Raji (cell line): ENCODE results near the gene SPTB.

Experiments used
- POLR2A ChIP-seq: IDR thresholded peaks from 2 replicates; pipeline ENCODE4 v1.6.1; 2011; ENCODE audit warnings: low read depth, low read length, control low read depth; ENCODE audit not compliant: insufficient read depth

The SPTB gene

GRCh38 chr14:64844969-64845536 is 34.7 kb downstream of the SPTB start:
- no peak for TF ChIP-seq POLR2A

GRCh38 chr14:64844272-64844671 is 35.4 kb downstream of the SPTB start:
- no peak for TF ChIP-seq POLR2A

DNA sequence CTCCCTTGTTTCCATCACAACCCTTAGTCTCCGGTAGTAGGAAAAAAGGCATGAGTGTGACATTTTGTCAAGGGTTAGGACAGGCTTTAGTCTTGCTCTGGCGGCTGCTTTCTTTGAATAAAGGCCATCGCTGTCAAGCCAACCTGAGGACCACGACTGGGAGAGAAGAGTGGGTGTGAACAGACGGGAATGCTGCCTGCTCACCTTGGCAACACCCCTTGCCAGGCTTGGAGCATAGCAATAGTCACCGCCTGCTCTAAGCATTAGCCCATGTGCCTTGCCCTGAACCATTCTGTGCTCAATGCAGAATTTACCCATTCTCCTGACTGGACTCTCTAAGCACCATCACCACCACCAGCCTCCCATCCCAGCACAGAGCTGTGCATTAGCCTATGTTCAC is 36.2 kb downstream of the SPTB start:
- TF ChIP-seq POLR2A = no peak

DNA sequence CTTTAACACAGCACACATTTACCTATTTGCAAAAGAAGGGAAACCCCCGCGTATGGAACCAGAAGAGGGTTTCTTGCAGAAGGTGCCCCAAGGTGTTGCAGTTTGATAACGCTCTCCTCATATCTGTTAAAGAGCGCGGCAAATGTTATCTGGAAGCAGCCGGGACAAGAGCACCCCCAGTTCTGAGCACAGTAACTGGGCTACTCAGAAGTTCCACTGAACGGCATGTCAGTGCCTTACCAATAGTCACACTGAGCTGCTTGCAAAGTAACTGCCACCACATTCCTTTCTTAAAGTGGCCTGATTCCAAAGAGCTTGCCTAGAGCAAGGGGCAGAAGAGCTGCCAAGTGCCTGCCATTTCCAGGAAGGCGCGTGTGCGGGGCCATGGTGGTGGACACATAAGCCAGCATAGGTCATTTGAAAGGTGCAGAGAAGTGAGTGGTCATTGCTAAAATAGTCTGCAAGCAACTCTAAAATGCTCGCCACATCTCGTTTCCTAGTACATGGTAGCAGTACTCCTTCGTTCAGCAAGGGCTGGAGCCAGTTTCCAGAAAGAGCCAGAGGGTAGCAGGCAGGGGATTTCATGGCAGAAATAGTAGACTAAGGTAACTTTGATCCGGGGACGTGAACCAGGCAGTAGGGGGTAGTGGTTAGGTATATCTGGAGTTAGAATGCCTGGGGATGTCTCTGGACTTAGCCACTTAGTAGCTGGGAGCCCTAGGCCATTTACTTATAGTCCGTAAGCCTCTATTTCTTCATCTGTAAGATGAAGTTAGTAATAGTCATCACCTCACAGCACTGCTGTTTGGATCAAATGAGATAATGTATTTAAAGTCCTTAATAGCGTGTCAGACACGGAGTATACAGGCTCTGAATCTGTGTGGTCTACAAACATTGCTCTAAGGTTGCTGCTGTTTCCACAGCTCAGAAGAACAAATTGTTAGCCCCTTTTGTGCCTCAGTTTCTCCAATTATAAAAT is 37.6 kb downstream of the SPTB start:
- TF ChIP-seq POLR2A = no peak

DNA sequence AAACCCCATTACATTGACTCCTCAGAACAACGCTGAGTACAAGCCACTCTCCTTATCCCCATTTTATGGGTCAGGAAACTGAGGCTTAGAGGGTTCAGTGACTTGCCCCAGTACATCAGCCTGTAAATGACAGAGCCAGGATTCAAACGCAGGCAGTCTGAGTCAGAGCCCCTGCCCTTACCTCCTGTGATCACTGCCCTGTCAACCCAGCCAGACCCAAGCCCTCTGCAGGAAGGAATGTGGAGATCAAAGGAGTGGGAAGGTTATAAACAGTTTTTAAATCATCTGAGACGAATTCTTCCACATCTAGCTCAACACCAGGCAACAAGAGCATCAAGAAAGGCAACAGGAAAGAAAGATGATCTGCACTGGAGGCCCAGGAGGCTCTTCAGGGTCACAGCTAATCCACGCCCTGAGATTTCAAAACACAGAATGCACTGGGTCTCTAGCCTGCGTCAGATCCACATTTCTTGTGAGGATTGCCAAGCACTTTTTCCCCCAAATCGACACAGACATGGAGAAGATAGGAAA is 38.5 kb downstream of the SPTB start:
- TF ChIP-seq POLR2A = no peak

DNA sequence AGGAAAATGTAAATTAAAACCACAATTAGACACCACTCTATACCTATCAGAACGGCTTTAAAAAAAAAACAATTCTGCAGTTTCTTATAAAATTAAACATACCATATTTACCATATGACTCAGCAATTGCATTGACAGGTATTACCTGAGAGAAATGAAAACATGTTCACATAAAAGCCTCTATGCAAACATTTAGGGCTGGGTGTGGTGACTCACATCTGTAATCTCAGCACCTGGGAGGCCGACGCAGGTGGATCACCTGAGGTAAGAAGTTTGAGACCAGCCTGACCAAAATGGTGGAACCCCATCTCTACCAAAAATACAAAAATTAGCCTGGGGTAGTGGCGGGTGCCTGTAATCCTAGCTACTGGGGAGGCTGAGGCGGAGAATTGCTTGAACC is 41.1 kb downstream of the SPTB start:
- TF ChIP-seq POLR2A = no peak

DNA sequence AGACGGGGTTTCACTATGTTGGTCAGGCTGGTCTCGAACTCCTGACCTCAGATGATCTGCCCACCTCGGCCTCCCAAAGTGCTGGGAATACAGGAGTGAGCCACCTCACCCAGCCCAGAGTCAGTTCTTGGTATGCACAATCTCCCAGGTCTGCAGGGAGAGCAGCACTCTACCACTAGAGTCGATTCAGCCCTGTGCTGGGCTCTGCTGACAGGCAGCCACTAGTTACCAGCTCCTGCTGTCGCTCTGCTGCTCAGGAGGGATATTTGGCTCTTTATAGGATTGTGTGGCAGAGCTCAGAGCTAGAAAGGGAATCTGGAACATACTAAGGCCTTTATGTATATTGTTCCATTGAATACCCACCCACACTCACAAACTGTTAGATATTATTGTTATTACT is 44.3 kb downstream of the SPTB start:
- TF ChIP-seq POLR2A = no peak

DNA sequence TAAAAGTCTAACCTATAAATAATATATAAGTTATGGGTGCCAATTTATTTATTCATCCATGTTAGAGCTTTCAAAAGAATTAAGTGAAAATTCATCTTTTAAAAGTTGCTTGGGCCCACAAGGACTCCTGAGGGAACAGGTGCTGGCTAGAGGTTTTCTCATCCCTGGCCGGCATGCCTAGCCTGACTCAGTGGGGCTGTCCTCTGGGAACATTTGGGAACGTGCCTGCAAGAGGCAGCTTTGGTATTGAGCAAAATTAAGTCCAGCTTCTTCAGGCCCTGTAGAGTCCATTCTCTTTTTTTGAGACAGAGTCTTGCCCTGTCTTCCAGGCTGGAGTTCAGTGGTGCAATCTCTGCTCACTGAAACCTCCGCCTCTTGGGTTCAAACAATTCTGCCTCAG is 44.7 kb downstream of the SPTB start:
- no peak for TF ChIP-seq POLR2A

GRCh38 chr14:64831419-64831818 is 48.3 kb downstream of the SPTB start:
- no peak for TF ChIP-seq POLR2A

- TF ChIP-seq POLR2A = no peak
Observed at GRCh38 chr14:64830961-64831360, 48.7 kb downstream of the SPTB start.

DNA sequence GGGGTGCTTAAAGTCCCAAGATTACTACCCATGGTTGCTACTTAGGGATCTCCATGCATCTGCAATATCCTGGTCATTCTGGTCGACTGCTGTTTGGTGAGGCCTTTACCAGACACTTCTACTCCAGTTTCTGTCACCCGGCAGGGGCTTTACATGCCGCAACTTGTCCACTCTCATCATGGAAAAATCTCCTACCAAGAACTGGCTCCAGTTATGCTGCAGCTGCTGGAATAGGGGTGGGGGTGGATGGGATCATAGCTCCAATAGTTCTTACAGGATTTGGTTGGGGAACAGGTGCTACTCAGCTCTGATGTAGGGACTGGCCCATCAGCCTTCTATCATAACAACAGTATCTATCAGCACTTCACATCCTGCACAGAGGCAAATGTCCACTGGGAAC is 51.6 kb downstream of the SPTB start:
- TF ChIP-seq POLR2A = no peak

- no peak for TF ChIP-seq POLR2A
Observed at GRCh38 chr14:64826845-64827244, 52.9 kb downstream of the SPTB start.

GRCh38 chr14:64826333-64826732 is 53.4 kb downstream of the SPTB start:
- TF ChIP-seq POLR2A = no peak

DNA sequence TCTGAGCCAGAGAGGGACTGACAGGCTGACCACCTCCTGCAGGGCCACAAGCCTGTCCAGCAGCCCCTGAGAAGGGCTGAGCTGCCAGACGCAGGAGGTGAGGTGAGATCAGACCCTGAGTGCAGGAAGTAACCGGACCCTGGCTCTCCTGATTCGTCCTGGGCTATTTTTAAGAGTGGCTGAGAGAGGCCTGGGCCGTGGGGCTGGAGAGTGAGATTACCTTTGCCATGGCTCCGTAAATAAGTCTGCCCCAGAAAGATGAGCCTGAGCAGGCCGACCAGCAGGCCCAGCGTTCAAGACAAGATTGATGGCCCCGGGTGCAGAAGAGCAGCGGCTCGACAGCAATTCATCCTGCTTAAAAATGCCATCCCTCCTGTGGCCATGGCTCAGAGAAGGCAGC is 54.2 kb downstream of the SPTB start:
- no peak for TF ChIP-seq POLR2A

- TF ChIP-seq POLR2A = no peak
Observed at GRCh38 chr14:64825006-64825405, 54.7 kb downstream of the SPTB start.

GRCh38 chr14:64824471-64824870 is 55.2 kb downstream of the SPTB start:
- TF ChIP-seq POLR2A = no peak

GRCh38 chr14:64823305-64823861 is 56.3 kb downstream of the SPTB start:
- no peak for TF ChIP-seq POLR2A

- TF ChIP-seq POLR2A = no peak
Observed at GRCh38 chr14:64821651-64822050, 58.1 kb downstream of the SPTB start.
